Gastrocnemius medialis (tissue), 4 donors: ENCODE data around the gene BRI3. TPM values are rescaled to one million over a fixed set of nuclear protein-coding genes. Genes with fewer than 3 reads are reported as not detected.

Experiments
- ATAC-seq, 2 donors: fragments of 150-250 bp; one replicate each; pipeline ENCODE4 v1.9.1; 2016
- DNase-seq, 2 donors: peaks; one replicate each; pipeline ENCODE4 v3.0.0-alpha.2; 2019
- H3K27ac ChIP-seq, 4 donors: fragments of 200-600 bp; sonication (generic); 1 replicate in 1 of 4; 2 replicates in 3 of 4; pipeline ENCODE4 v1.5.1; 2016 to 2018; ENCODE audit warnings: mild to moderate bottlenecking in 2 of 4, moderate library complexity in 1 of 4
- H3K27me3 ChIP-seq, 3 donors: fragments of 200-600 bp; sonication (generic) in 2 of 3; 1 replicate in 1 of 3; 2 replicates in 2 of 3; pipeline versions ENCODE4 v1.5.1 to v1.6.0; 2016 to 2019; ENCODE audit warnings: mild to moderate bottlenecking in 1 of 3, moderate library complexity in 1 of 3
- H3K36me3 ChIP-seq, 2 donors: fragments of 200-600 bp; sonication (generic) in 1 of 2; one replicate each; pipeline ENCODE4 v1.5.1; 2017 to 2018
- H3K4me1 ChIP-seq, 2 donors: fragments of 200-600 bp; sonication (generic) in 1 of 2; one replicate each; pipeline ENCODE4 v1.5.1; 2016 to 2017; ENCODE audit warnings: mild to moderate bottlenecking in 2 of 2
- H3K4me3 ChIP-seq, 4 donors: fragments of 200-600 bp; sonication (generic) in 3 of 4; 1 replicate in 1 of 4; 2 replicates in 3 of 4; pipeline ENCODE4 v1.5.1; 2016 to 2019; ENCODE audit warnings: mild to moderate bottlenecking in 2 of 4
- H3K9me3 ChIP-seq, 3 donors: fragments of 200-600 bp; sonication (generic) in 2 of 3; 1 replicate in 1 of 3; 2 replicates in 2 of 3; pipeline ENCODE4 v1.5.1; 2016 to 2019
- CTCF ChIP-seq, 5 experiments: fragments of 450-650 bp in 3 of 5; fragments of 200-600 bp in 2 of 5; sonication (generic) in 2 of 5; IDR thresholded peaks in 4 of 5; conservative IDR thresholded peaks in 1 of 5; 1 replicate in 4 of 5; 2 replicates in 1 of 5; pipeline ENCODE4 v1.5.1; 2016 to 2019; ENCODE audit warnings: antibody characterized with exemption in 5 of 5, mild to moderate bottlenecking in 3 of 5, moderate library complexity in 3 of 5
- POLR2A ChIP-seq, 2 donors: fragments of 450-650 bp; IDR thresholded peaks; one replicate each; pipeline ENCODE4 v1.6.1; 2017; ENCODE audit warnings: antibody characterized with exemption in 2 of 2, mild to moderate bottlenecking in 2 of 2, moderate library complexity in 2 of 2
- in situ Hi-C, 4 donors: fragments of 200-750 bp; cut with MboI; loops; one replicate each; pipeline versions ENCODE4 v1.15.0 to v1.8.0; 2017; ENCODE audit warnings: low sequenced_read_pairs in 4 of 4
- intact Hi-C: fragments of 100-400 bp; cut with DNase I; formaldehyde crosslinking; loops from one replicate; pipeline ENCODE4 v1.15.1; 2023; ENCODE audit warnings: low total_unique reads
- total RNA-seq, 4 donors: library from RNA; depleted of rRNA; stranded (reverse); fragments of >200 nt; gene quantifications; one replicate each; pipeline versions ENCODE4 v1.1.0 to v1.2.3, GENCODE V29; 2016

Gene BRI3
- total RNA-seq, 4 donors from 2014 or later, result 60.5 to 180 (median 114) TPM

GRCh38 chr7:98254951-98255610 lies 26.4 kb upstream of the BRI3 start:
- ATAC-seq, result no peak
- intact Hi-C loops, result loop anchor here (5.0 kb wide), 1 partner anchor 148 kb away; the partner anchor contains the start of gene LMTK2
- in situ Hi-C loops, result loop anchor here in 2 of 4 donors (25.0 kb wide), 2 partner anchors 143 to 157 kb away; partner anchors contain the start of genes BAIAP2L1 (in 1 of the 2) and LMTK2 (in 1 of the 2)

GRCh38 chr7:98256431-98256830 lies 25.1 kb upstream of the BRI3 start:
- no peak for ATAC-seq
- in situ Hi-C loops, result loop anchor here in 2 of 4 donors (25.0 kb wide), 2 partner anchors 144 to 156 kb away; partner anchors contain the start of genes BAIAP2L1 (in 1 of the 2) and LMTK2 (in 1 of the 2)

More at GRCh38 chr7:98254951-98255610, 26.4 kb upstream of the BRI3 start:
- H3K27me3 ChIP-seq, result no peaks in the 10 kb centered on the region
- H3K9me3 ChIP-seq, result no peaks in the 10 kb centered on the region
- H3K27ac ChIP-seq, result no peak overlapping the region
- no peaks in the 10 kb centered on the region for H3K36me3 ChIP-seq
- no peak for DNase-seq
- no peak for TF ChIP-seq CTCF (IDR thresholded peaks at IDR 0.05 in 4 of 5, conservative IDR thresholded peaks at IDR 0.05 in 1 of 5)
- H3K4me3 ChIP-seq, result no peak overlapping the region
- peaks cover 18 to 25% of the 10 kb centered on the region in 2 donors for H3K4me1 ChIP-seq

GRCh38 chr7:98257701-98258100 lies 23.8 kb upstream of the BRI3 start:
- Histone ChIP-seq H3K4me1 (peaks cover 7 to 8% of the 10 kb centered on the region in 2 donors), H3K27ac (no peak overlapping the region), H3K4me3 (no peak overlapping the region), H3K9me3 (no peaks in the 10 kb centered on the region), H3K36me3 (peaks cover 0 to 6% of the 10 kb centered on the region in 2 donors), H3K27me3 (no peaks in the 10 kb centered on the region)
- in situ Hi-C loops (loop anchor here in 2 of 4 donors (25.0 kb wide), 2 partner anchors 145 to 155 kb away; partner anchors contain the start of genes BAIAP2L1 (in 1 of the 2) and LMTK2 (in 1 of the 2)), intact Hi-C loops (no loop called here)
- TF ChIP-seq POLR2A (IDR thresholded peaks at IDR 0.05) (no peak), CTCF (IDR thresholded peaks at IDR 0.05 in 4 of 5, conservative IDR thresholded peaks at IDR 0.05 in 1 of 5) (no peak)
- DNase-seq, result no peak
- ATAC-seq, result no peak

More at GRCh38 chr7:98256431-98256830, 25.1 kb upstream of the BRI3 start:
- H3K36me3 ChIP-seq, result no peaks in the 10 kb centered on the region
- DNase-seq, result no peak
- H3K9me3 ChIP-seq, result no peaks in the 10 kb centered on the region
- H3K4me3 ChIP-seq, result no peak overlapping the region
- no peaks in the 10 kb centered on the region for H3K27me3 ChIP-seq
- H3K27ac ChIP-seq, result no peak overlapping the region
- peaks cover 12 to 14% of the 10 kb centered on the region in 2 donors for H3K4me1 ChIP-seq
- TF ChIP-seq CTCF (IDR thresholded peaks at IDR 0.05 in 4 of 5, conservative IDR thresholded peaks at IDR 0.05 in 1 of 5) (no peak), POLR2A (IDR thresholded peaks at IDR 0.05) (no peak)
- intact Hi-C loops, result no loop called here

GRCh38 chr7:98265841-98266271 lies 15.6 kb upstream of the BRI3 start:
- intact Hi-C loops, result loop anchor here (5.0 kb wide), 1 partner anchor 136 kb away; the partner anchor contains the start of gene BAIAP2L1
- H3K4me3 ChIP-seq, result no peak overlapping the region
- no peak overlapping the region for H3K27ac ChIP-seq
- TF ChIP-seq POLR2A (IDR thresholded peaks at IDR 0.05), result no peak
- TF ChIP-seq CTCF (IDR thresholded peaks at IDR 0.05 in 4 of 5, conservative IDR thresholded peaks at IDR 0.05 in 1 of 5), result no peak
- DNase-seq (no peak), ATAC-seq (no peak)
- no peaks in the 10 kb centered on the region for H3K27me3 ChIP-seq
- no peaks in the 10 kb centered on the region for H3K4me1 ChIP-seq
- peaks cover 0 to 6% of the 10 kb centered on the region in 2 donors for H3K36me3 ChIP-seq
- in situ Hi-C loops, result loop anchor here in 2 of 4 donors (25.0 kb wide), 2 partner anchors 146 to 154 kb away; partner anchors contain the start of genes BAIAP2L1 (in 1 of the 2) and LMTK2 (in 1 of the 2)
- no peaks in the 10 kb centered on the region for H3K9me3 ChIP-seq
